ENCODE results near the gene PITX2.

The PITX2 gene

DNA sequence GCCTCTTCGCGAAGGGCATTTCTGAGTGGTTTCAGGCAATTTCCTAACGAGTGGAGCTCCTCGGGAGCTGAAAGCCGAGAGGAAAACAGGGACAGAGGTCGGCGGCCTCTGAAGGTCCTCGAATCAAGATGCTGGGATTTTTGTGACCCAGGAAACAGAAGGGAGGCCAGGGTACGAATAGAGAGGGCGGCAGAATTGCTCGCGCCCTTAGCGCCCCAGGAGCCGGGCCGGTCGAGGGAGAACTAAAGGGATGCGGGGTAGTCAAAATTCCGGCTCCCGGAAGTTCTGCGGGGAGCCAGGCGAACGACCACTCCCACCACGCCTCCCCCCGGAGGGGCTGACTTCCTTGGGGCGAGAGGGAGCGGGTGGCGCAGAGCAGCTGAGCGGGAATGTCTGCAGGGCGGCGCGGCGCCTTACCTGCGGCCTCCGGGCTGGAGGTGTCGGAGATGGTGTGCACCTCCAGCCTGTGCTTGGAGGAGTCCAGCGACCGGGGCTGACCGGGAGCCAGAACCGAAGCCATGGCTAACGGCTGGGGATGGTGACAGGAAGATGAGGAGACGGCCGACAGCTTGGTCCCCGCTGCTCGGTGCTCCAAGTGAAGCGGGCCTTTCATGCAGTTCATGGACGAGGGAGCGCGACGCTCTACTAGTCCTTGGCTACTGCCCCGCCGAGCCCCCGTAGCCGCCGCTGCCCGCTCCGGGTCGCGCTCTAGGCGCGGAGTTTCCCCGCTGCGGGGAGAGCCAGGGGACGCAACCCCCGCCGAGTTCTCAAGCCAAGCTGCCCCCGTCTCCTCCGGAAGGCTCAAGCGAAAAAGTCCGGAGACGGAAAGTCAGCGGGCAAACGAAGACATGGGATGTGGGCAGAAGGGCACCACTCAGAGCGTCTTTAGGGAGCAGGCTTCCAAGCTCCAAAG lies 782 bp downstream of the PITX2 start:
- DNase-seq = peak; percentile 57

- DNase-seq = peak; percentile 30
Observed at GRCh38 chr4:110621328-110621812, 1.5 kb downstream of the PITX2 start.

DNA sequence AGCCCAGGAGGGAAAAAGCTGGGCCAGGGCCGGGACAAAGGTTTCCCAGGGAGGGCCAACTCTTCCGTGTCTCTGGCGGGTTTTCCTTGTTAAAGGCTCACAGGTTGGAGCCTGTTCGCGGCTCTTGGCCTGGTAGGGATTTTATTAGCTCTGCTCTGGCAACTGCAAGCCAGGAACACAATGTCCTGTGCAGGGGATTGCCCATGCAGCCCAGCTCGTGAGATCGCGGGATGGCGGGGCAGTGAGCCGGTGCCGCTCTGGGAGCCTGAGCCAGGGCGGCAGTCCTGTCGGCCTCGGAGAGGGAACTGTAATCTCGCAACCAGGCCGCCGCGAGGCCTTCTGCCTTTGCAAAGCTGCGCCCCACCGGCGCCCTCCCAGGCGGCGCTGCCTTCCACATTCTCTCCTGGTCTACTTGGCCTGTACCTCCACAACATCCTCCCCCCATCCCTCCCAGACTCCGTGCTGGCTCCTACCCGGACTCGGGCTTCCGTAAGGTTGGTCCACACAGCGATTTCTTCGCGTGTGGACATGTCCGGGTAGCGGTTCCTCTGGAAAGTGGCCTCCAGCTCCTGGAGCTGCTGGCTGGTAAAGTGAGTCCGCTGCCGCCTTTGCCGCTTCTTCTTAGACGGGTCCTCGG lies 2.1 kb downstream of the PITX2 start:
- peak; percentile 64 for DNase-seq

DNA sequence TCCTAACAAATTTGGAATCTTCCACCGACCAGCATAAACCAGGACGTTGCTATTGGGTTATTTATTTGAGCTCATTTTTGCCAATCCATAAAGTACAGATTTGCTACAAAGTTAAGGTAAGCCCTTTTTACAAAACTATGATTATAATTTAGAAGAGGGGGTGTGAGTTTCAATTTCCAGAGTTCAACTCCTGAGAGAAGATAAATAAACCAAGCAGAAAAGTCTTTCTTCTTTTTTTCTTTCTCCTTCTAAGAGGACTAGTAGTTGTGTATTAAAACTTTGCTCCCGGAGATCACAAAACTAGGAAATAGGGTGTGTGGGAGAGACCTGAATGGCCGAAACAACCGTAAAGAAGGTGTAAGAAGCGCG lies 2.6 kb downstream of the PITX2 start:
- no peak for DNase-seq

GRCh38 chr4:110619463-110620247 lies 3.2 kb downstream of the PITX2 start:
- DNase-seq = no peak

GRCh38 chr4:110618581-110619462 lies 4.1 kb downstream of the PITX2 start:
- no peak for DNase-seq

DNA sequence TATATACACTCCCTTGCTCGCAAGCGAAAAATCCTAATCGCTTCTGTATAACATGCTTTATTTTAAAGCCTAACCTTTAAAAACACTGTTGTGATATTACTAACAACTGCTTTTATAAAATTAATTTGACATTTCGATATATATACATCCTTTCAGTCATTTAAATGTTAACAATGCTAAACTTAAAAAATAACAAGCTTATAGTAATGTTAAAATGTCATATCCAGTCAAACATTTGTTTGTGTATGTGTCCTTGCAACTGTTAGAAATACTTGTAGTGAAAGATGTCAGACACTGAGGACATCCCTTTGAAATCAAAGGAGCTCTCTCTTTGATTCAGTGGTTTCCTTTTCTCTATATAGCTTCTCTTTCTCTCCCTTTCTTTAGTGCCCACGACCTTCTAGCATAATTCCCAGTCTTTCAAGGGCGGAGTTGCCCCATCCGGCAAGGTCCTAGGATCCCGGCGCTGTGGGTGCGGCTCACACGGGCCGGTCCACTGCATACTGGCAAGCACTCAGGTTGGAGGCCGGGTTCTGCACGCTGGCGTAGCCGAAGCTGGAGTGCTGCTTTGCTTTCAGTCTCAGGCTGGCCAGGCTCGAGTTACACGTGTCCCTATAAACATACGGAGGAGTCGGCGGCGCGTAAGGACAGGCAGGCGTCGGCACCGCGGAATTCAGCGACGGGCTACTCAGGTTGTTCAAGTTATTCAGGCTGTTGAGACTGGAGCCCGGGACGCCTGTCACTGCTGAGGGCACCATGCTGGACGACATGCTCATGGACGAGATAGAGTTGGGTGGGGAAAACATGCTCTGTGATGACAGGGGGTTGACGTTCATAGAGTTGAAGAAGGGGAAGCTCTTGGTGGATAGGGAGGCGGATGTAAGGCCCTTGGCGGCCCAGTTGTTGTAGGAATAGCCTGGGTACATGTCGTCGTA lies 5.0 kb downstream of the PITX2 start:
- DNase-seq = no peak

GRCh38 chr4:110617075-110617640 lies 5.7 kb downstream of the PITX2 start:
- no peak for DNase-seq

- DNase-seq = no peak
Observed at GRCh38 chr4:110616238-110617074, 6.4 kb downstream of the PITX2 start.

DNA sequence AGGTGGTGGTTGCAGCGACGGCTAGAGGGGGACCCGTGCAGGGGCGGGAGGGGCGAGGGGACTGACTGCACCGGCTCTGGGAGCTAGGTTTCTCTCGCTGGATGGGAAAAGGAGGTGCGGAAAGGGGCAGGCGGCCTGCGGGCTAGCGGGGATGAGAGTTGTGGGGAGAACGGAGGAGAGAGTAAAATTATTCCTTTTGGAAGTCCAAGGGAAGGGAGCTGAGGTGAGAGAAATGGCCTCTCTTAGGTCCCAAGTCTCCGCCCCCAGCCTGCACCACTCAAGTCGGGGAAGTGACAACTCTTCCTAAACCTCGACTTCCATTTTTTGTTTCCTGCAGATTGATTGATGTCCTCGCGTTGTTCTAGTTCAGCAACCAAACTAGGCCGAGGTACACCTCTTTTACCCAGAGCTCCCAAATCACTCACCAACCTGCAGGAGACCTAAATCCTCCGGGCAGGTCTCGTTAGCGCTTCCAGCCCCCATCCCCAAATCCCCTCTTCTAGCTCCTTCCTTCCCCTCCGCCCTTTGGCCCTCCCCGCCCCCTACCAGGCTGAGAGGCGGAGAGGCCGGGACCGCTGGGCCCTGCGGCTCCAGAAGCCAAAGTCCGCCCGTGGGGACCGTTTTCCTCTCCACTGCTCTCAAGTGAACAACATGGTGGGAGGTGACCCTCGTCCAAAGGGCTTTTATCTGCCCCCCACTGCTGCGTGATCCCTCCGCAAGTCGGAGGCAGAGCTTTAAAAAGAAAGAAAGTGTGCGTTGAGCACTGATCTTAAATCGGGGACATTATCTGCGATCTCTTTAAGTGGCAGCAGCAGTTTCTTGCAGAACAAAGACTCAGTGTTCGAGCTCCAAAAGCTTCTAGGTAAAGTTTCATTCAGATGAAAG lies 7.3 kb downstream of the PITX2 start:
- no peak for DNase-seq

DNA sequence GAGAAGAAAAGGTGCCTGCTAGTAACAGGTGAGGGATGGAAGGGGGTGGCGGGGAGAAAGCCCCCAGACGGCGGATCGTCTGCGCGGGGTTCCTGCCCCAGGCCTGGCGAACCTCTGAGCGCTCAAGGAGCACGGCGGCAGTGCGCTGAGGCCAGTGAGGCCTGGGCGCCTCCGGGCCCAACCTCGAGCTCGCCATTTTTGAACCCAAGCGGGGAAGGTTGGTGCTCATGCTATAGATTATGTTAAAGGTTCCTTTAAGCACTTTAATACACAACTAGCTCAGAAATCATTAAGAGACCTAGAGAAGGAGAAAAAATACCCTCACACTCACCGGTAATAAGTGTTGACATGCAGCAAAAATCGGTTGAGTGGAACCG lies 7.9 kb downstream of the PITX2 start:
- DNase-seq = no peak

DNA sequence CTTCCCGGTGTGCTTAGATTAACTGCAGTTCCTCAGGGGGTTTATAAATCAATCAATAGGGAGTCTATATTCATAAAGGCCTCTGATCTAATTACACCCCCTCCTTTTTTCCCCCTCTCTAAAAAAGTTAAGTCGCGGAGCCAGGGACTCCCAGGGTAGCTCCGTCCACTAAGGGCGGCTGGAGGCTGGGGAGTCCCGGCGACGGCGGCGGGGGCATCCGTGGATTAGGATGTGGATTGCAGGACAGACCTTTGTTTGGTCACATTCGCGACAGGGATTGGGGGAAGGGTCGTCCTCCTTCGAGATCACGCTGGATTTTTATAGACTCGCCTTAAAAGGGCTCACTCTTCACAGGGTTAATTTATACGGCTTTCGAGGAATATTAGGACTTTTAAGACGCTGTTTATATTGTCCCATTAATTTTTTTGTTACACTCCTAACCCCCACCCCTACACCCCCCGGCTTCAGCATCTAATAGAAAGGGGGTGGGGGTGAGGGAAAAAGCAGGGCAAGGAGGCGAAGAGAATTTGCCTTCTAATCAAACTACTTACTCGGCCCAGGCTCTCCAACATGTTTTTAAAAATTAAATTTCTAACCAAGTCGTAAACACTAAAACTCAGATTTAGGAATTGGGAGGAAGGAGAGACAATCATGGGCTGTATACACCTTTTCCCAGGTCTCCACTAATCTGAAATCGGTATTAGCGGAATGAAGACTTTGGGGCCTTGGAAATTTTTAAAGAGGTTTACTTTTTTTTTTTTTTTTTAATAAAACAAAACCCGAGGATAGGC lies 8.5 kb downstream of the PITX2 start:
- DNase-seq = no peak

GRCh38 chr4:110613745-110614144 lies 9.1 kb downstream of the PITX2 start:
- DNase-seq = no peak

GRCh38 chr4:110612631-110613269 lies 10.1 kb downstream of the PITX2 start:
- DNase-seq = no peak

DNA sequence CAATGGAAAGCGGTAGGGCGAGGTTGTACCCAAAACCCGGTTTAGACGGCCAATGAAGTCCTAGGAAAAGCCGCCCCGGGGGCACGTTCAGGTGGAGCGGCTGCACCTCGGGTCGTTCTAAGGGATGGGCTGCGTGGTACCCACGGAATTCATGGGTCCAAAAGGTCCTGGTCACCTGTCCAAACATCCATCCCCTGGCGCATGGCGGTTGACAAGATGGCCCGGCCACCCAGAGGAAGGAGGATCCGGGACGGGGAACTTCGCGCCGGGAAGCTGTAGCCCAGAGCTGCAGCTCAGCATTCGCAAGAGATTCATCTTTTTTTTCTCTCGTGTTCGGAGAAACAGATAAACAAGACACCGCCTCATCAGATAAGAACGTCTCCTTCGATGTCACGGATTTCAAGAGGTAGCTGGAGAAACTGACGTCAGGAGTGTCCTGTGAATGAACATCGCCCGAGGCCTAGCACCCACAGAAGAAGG lies 10.9 kb downstream of the PITX2 start:
- DNase-seq = no peak

DNA sequence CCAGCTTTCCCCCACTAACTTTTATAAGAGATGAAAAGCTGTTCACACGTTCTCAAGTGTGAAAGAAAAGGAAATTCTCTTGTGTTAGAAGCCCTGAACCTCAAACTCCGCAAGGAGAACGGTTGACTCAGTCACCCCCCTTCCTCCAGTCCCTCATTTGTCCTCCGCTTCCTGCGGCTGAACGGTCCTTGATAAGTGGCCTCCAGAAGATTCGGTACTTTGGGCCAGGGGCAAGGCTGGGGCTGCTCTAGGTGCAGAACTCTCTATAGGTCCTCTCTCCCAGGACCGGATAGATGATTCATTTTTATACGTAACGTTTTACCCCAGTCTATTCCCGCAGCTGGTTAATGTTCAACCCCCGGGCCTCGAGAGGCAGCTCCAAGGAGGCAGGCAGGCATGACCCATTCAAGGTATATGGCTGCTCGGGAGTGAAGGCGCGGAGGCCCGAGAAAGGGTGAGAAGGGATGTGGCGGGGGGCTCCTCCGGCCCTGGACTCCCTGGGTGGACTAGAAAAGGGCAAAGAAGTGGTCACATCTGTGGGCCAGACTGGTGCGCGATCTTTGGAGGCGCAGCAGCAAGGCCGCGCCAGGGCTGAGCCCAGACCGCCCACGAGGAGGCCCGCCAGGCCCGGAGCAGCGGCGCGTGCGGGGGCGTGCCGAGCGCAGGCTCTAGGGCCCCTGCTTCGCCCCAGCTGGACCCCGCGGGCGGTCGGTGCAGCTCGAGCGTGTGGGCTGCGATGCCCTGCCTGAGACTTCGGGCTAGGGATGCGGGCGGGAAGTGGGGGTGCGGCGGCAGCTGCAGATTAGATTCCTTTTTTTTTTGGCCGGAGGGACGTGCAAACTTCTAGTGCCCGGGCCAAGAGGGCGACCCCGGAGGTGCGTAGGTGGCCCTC lies 11.7 kb downstream of the PITX2 start:
- DNase-seq = no peak

- DNase-seq = no peak
Observed at GRCh38 chr4:110610620-110610939, 12.3 kb downstream of the PITX2 start.
